ENCODE measurements around the gene FGF12.

The FGF12 gene

GRCh38 chr3:192171213-192171612 is 556.1 kb downstream of the FGF12 start:
- DNase-seq = no peak

- no peak for DNase-seq
Observed at GRCh38 chr3:192170659-192171058, 556.7 kb downstream of the FGF12 start.

- DNase-seq = no peak
Observed at GRCh38 chr3:192170031-192170430, 557.3 kb downstream of the FGF12 start.

- DNase-seq = no peak
Observed at GRCh38 chr3:192169332-192169915, 557.9 kb downstream of the FGF12 start.

- DNase-seq = no peak
Observed at GRCh38 chr3:192168202-192168601, 559.1 kb downstream of the FGF12 start.

GRCh38 chr3:192165552-192165951 is 561.8 kb downstream of the FGF12 start:
- DNase-seq = no peak

GRCh38 chr3:192161661-192162060 is 565.7 kb downstream of the FGF12 start:
- no peak for DNase-seq

GRCh38 chr3:192156382-192156781 is 571.0 kb downstream of the FGF12 start:
- no peak for DNase-seq

- no peak for DNase-seq
Observed at GRCh38 chr3:192155194-192155593, 572.1 kb downstream of the FGF12 start.

- DNase-seq = no peak
Observed at GRCh38 chr3:192133271-192133670, 594.1 kb downstream of the FGF12 start.

GRCh38 chr3:192130534-192131132 is 596.7 kb downstream of the FGF12 start:
- DNase-seq = no peak

GRCh38 chr3:192129586-192129985 is 597.8 kb downstream of the FGF12 start:
- DNase-seq = no peak

- no peak for DNase-seq
Observed at GRCh38 chr3:192128922-192129321, 598.4 kb downstream of the FGF12 start.

- no peak for DNase-seq
Observed at GRCh38 chr3:192128060-192128459, 599.3 kb downstream of the FGF12 start.

GRCh38 chr3:192122832-192123594 is 604.3 kb downstream of the FGF12 start:
- DNase-seq = no peak

- no peak for DNase-seq
Observed at GRCh38 chr3:192121923-192122322, 605.4 kb downstream of the FGF12 start.

- no peak for DNase-seq
Observed at GRCh38 chr3:192108820-192109219, 618.5 kb downstream of the FGF12 start.

- DNase-seq = no peak
Observed at GRCh38 chr3:192106543-192106942, 620.8 kb downstream of the FGF12 start.

- DNase-seq = no peak
Observed at GRCh38 chr3:192092388-192093005, 634.8 kb downstream of the FGF12 start.

GRCh38 chr3:192091831-192092230 is 635.5 kb downstream of the FGF12 start:
- DNase-seq = no peak

GRCh38 chr3:192090586-192090985 is 636.8 kb downstream of the FGF12 start:
- no peak for DNase-seq
